Ramos (cell line): ENCODE results near the gene TIMP2.
"Not testable (repeated sequence)": the region's sequence is repeated elsewhere in the genome, so short reads cannot be mapped to it uniquely, and the experiment has no call there.

Experiments
- in situ Hi-C: fragments of 300-500 bp; cut with MboI; formaldehyde crosslinking; loops from one replicate; pipeline ENCODE4 v1.14.3; 2022; ENCODE audit warnings: low sequenced_read_pairs; ENCODE audit not compliant: unreplicated experiment

The TIMP2 gene

GRCh38 chr17:78957128-78957527, 31.9 kb upstream of the TIMP2 start:
- in situ Hi-C loops, result no loop called here

GRCh38 chr17:78956254-78956653, 31.1 kb upstream of the TIMP2 start:
- in situ Hi-C loops, result no loop called here

GRCh38 chr17:78954684-78955083, 29.5 kb upstream of the TIMP2 start:
- in situ Hi-C loops, result no loop called here

- in situ Hi-C loops, result no loop called here
Measured at GRCh38 chr17:78953356-78954350, 28.5 kb upstream of the TIMP2 start.

GRCh38 chr17:78952706-78953105, 27.5 kb upstream of the TIMP2 start:
- in situ Hi-C loops, result no loop called here

GRCh38 chr17:78951967-78952551, 26.9 kb upstream of the TIMP2 start:
- in situ Hi-C loops, result no loop called here

- in situ Hi-C loops, result no loop called here
Measured at GRCh38 chr17:78950870-78951269, 25.7 kb upstream of the TIMP2 start.

GRCh38 chr17:78947235-78948149, 22.3 kb upstream of the TIMP2 start:
- in situ Hi-C loops, result no loop called here

GRCh38 chr17:78946631-78947030, 21.4 kb upstream of the TIMP2 start:
- in situ Hi-C loops, result no loop called here

- in situ Hi-C loops, result no loop called here
Measured at GRCh38 chr17:78946131-78946530, 20.9 kb upstream of the TIMP2 start.

GRCh38 chr17:78945455-78945854, 20.3 kb upstream of the TIMP2 start:
- in situ Hi-C loops, result not testable (repeated sequence)

GRCh38 chr17:78944956-78945355, 19.8 kb upstream of the TIMP2 start:
- in situ Hi-C loops, result no loop called here

- in situ Hi-C loops, result no loop called here
Measured at GRCh38 chr17:78944026-78944425, 18.8 kb upstream of the TIMP2 start.

GRCh38 chr17:78940708-78941107, 15.5 kb upstream of the TIMP2 start:
- in situ Hi-C loops, result no loop called here

- in situ Hi-C loops, result no loop called here
Measured at GRCh38 chr17:78940258-78940657, 15.1 kb upstream of the TIMP2 start.

- in situ Hi-C loops, result no loop called here
Measured at GRCh38 chr17:78939615-78940014, 14.4 kb upstream of the TIMP2 start.

GRCh38 chr17:78937561-78937960, 12.4 kb upstream of the TIMP2 start:
- in situ Hi-C loops, result no loop called here

- in situ Hi-C loops, result no loop called here
Measured at GRCh38 chr17:78935419-78936323, 10.5 kb upstream of the TIMP2 start.

GRCh38 chr17:78934681-78935418, 9.7 kb upstream of the TIMP2 start:
- in situ Hi-C loops, result no loop called here
